ENCODE results near the gene SGSM1.

SGSM1 gene

DNA sequence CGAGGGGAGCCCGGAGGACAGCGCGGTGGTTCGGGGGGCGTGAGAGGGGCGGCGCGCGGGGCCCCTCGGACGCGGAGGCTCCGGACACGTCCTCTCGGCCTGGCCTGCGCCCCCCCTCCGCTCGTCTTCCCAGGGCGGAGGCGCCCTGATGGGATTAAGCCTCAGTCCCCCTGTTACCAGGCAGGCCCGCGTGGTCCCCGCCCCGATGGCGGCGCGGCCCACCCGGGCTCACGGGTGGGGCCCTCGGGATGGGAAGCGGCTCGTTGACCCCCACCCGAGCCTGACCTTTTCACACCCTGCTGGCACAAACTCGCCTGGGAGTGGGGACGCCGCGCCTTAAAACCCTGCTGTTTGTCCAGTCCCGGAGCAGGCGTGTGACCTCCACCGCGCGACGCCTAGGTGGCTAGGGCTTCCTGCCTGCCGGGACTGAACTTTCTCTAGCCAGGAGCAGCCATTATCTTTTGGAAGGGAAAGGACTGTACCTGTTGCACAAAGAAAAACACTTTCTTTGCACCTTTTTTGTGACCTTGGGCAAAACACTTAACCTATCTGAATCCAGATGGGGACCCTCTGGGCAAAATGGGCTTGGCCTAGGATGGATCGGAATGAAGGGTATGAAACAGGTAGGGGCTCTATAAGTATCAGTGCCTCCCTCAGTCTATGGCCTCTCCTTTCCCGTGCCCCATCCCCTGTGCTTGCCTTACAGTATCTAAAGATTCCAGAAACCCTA is 147.5 kb downstream of the SGSM1 start:
- no peak for DNase-seq

DNA sequence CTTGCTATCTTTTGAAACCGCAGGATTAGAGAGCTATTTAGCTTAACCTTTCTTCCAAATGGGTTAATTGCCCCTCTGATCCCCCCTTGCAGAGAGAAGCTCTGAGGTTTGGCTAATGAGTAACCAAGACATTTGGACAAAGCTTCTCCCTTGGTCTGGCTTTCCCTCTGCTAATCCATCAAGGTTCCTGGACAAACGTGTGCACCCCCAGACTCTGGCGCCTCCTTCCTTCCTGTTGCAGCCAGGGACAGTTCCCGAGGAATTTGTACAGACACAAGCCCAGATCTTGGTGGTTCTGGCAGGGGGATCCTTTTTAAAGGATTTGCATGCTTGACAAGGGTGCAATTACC is 148.1 kb downstream of the SGSM1 start:
- DNase-seq = no peak

- no peak for DNase-seq
Observed at GRCh38 chr22:24954856-24955255, 148.8 kb downstream of the SGSM1 start.

DNA sequence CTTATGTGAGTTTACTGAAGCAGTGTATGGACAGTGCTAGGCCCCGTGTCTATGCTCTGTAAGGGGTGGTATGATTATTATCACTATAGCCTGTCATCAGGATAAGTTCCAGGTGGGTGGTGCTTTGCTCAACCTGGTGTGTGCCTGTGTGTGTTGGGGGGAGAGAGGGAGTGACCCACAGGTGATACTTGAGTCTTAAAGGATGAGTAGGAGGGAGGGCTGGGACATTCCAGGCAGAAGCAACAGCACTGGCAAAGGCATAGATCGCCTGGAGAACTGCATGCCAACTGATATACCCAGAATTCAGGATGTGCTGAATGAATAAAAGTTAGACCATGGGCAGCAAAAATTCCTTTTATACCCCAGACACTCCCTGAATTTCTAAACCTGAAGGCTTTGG is 151.0 kb downstream of the SGSM1 start:
- no peak for DNase-seq

- no peak for DNase-seq
Observed at GRCh38 chr22:24961217-24961844, 155.3 kb downstream of the SGSM1 start.

DNA sequence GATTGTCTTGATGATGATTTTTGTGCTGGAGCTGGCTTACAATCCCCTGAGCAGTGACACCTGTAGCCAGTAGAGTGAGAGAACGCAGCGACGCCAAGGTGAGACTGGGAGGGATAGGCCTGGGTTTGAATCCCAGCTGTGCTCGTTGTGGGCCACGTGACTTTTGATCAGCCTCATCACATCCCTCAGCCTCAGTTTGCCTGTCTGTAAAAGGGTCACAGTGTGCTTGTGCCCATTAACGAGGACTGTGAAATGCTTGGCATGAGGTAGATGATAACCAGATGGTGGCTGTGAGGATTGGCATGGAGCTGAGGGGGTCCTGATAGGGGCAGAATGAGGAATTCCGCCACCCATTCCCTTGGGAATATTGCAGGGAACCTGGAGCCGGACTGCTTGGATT is 156.1 kb downstream of the SGSM1 start:
- no peak for DNase-seq

- no peak for DNase-seq
Observed at GRCh38 chr22:24962835-24963234, 156.8 kb downstream of the SGSM1 start.

DNA sequence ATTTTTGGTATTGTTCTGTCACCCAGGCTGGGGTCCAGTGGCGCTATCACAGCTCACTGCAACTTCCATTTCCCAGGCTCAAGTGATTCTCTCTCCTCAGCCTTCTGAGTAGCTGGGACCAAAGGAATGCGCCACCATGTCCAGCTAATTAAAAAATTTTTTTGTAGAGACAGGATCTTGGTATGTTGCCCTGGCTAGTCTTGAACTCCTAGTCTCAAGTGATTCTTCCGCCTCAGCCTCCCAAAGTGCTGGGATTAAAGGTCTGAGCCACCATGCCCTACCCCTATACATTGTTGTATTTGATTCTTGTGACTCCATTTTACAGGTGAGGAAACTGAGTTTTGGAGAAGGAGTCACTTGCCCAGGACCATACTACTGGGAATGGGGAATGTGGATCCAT is 158.4 kb downstream of the SGSM1 start:
- no peak for DNase-seq

DNA sequence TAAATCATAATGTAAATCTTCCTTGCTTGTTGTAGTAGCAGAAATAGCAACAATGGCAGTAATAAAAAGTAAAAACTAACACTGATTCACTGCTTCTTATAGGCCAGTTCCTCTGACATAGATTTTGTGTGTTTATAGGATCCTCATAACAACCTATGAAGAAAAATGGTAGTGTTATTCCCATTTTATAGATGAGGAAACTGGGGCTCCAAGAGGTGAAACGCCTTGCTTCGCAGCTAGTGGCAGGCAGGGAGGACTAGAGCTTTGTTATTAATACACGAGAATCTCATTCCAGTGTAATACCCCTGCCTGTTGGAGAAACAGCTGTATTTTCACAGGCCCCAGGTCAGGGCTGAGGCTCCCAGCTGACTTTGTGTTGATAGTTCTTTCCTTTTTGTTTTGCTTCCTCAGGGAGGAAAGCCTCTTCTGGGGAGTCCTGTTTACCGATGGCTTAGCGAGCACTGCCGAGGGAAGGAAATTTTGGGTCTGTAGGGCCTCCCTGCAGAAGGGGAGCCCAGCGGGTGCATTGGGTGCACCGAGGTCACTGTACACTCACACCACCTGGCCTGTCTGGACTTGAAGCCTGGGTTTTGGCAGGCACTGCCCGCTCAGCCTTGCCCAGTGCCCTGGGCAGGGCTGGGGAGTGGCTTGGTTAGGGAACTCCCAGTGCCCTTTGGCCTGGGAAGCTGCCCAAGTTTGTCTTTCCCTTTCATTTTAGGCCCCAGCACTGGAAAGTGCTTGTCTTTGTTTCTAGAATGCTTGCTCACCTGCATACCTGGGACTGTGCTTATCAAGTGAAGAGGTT is 160.0 kb downstream of the SGSM1 start:
- DNase-seq = no peak

DNA sequence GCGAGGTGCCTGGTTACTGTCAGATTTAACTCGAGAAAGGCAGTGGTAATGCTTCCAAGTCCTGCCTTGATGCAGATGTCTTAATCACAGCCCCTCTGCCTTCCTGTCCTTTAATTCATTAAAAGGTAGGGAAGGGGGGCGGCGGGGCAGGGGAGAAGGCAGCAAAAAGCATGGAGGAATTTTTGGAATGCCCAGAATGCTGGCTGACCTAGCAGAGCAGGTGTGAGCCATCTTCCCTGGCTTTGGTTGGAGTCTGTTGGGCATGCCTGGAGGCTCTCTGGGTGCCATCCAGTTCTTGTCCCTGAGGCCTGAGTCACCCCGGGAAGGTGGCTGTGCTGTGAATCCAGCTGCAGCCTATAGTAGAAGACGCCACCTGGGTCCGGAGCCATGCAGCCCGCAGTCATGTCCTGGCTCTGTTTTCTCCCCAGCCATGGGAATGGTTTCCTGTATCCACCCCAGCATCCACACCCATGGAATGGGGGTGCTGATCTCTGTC is 162.1 kb downstream of the SGSM1 start:
- no peak for DNase-seq

DNA sequence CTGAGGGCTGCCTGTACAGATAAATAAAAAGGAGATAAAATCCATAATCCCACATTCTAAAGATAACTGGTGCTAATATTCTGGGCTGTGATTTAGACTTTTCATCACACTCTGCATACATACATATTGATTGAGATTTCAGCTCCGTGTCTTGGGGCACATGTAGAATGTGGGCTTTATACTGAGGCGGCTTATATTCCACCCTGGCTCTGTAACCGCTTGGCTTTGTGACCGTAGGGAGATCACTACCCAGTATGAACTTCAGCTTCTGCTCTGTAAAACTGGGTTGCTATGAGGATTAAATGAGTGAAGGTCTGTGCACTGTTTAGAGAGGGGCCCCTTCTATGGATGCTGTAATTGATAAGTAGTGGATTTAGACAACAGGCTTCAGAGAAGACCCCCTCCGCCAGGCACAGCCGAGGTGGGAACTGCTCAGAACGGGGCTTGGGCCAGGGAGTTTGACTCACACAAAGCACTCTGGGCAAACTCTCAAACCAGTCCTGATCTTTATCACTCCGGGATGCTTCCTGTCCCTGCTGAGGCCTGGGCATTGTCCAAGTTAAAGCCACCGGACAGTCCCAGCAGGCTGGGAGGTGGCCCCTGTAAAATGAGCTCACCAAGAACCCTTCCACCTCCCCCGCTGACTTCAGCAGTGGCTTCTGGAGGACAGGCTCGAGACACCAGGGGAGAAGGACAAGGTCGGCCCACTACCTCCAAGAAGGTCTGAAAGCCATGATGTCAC is 163.7 kb downstream of the SGSM1 start:
- DNase-seq = no peak

GRCh38 chr22:24972369-24972768 is 166.4 kb downstream of the SGSM1 start:
- no peak for DNase-seq

- DNase-seq = no peak
Observed at GRCh38 chr22:24973872-24974271, 167.9 kb downstream of the SGSM1 start.

- no peak for DNase-seq
Observed at GRCh38 chr22:24975125-24975640, 169.2 kb downstream of the SGSM1 start.

DNA sequence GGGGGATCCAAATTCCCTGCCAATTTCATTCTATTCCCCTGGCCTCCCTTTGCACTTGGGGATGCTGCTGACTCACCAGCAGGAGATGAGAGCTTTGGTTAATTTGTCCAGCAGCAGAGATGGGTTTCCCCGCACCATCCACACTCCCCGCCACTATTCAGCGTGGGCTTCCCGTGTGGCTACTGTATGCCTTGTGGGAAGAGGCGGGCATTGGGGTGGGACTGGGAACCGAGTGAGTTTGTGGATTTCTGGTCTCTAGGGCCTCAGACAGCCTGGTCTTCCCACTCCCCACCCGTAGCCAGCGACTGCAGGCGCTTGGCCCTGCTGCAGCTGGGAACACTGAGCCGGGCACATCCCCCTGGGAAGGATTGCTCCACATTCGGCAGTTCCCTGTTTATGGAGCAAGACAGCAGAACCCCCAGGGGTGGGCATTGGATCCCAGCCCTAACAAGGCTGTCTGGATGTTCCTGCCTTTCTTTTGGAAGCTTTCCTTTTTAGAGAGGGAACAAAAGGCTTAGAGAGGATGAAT is 169.9 kb downstream of the SGSM1 start:
- no peak for DNase-seq

- DNase-seq = no peak
Observed at GRCh38 chr22:24976442-24977218, 170.6 kb downstream of the SGSM1 start.

Data from activated T-cell treated with anti-CD3 and anti-CD28 coated beads for 4 hours (primary cell).